Adrenal gland (tissue), 12 donors: ENCODE measurements around the gene MEGF11. TPM values are rescaled to one million over a fixed set of nuclear protein-coding genes. Genes with fewer than 3 reads are reported as not detected.

Experiments used
- DNase-seq, 7 donors: peaks; one replicate each; pipeline ENCODE4 v3.0.0-alpha.2; 2019 to 2020
- H3K27ac ChIP-seq, 5 donors: fragments of 200-600 bp; sonication (generic) in 4 of 5; 1 replicate in 3 of 5; 2 replicates in 2 of 5; pipeline versions ENCODE4 v1.5.1 to v1.8.0; 2016 to 2020; ENCODE audit warnings: mild to moderate bottlenecking in 1 of 5
- H3K27me3 ChIP-seq: fragments of 200-600 bp; 2 replicates; pipeline ENCODE4 v1.8.0; 2021
- H3K36me3 ChIP-seq, 2 donors: fragments of 200-600 bp; replicated peaks in 1 of 2; 1 replicate in 1 of 2; 2 replicates in 1 of 2; pipeline versions ENCODE4 v1.5.1 to v1.8.0; 2018 to 2022
- H3K4me1 ChIP-seq, 2 donors: fragments of 200-600 bp; replicated peaks in 1 of 2; 1 replicate in 1 of 2; 2 replicates in 1 of 2; pipeline versions ENCODE4 v1.5.1 to v1.8.0; 2018 to 2021
- H3K4me3 ChIP-seq, 4 donors: fragments of 200-600 bp; sonication (generic) in 3 of 4; one replicate each; pipeline ENCODE4 v1.5.1; 2016 to 2018
- H3K9me3 ChIP-seq, 3 donors: fragments of 200-600 bp; sonication (generic) in 1 of 3; replicated peaks in 1 of 3; 1 replicate in 2 of 3; 2 replicates in 1 of 3; pipeline versions ENCODE4 v1.5.1 to v1.8.0; 2016 to 2021
- CTCF ChIP-seq, 6 experiments: fragments of 450-650 bp in 4 of 6; fragments of 200-600 bp in 2 of 6; sonication (generic) in 1 of 6; IDR thresholded peaks; 1 replicate in 5 of 6; 2 replicates in 1 of 6; pipeline versions ENCODE4 v1.5.1 to v1.8.0; 2016 to 2021; ENCODE audit warnings: antibody characterized with exemption in 6 of 6, mild to moderate bottlenecking in 2 of 6, moderate library complexity in 1 of 6
- POLR2A ChIP-seq, 2 donors: fragments of 450-650 bp; IDR thresholded peaks; one replicate each; pipeline ENCODE4 v1.6.1; 2017; ENCODE audit warnings: antibody characterized with exemption in 2 of 2, mild to moderate bottlenecking in 2 of 2, moderate library complexity in 1 of 2
- WGBS, 4 donors: extraction: QIAGEN DNeasy Blood & Tissue Kit in 2 of 4; methylation state at CpG; one replicate each; pipeline versions ENCODE4 v1.1.5 to v1.1.7; 2013 to 2017; 5-methylcytosine and 5-hydroxymethylcytosine counted together
- intact Hi-C, 2 donors: fragments of 100-400 bp; cut with DNase I; formaldehyde crosslinking; loops; one replicate each; pipeline versions ENCODE4 v1.14.1 to v1.15.0; 2022 to 2023
- polyA plus RNA-seq, 3 donors: library from polyadenylated mRNA; stranded (reverse); fragments of 200-250 nt in 2 of 3; fragments of 350-450 nt in 1 of 3; fragmentation: Illumina TruSeq in 1 of 3; extraction: RNeasy Lipid Tissue Mini Kit (QIAGEN cat#74804) in 1 of 3; gene quantifications; one replicate each; pipeline ENCODE4 v1.2.3, GENCODE V29; 2013 to 2014
- total RNA-seq, 9 donors: library from RNA; depleted of rRNA in 4 of 9; stranded (reverse); fragments of >200 nt in 4 of 9; fragments of 120-200 nt in 1 of 9; fragmentation: NEBNext Ultra II Directional in 1 of 9; extraction: Animal tissue kit (Norgen Biotek cat#: 25700) in 1 of 9; gene quantifications; one replicate each; pipeline versions ENCODE4 v1.1.0 to v1.2.4, GENCODE V29; 2013 to 2023
- donor health status: healthy with polysubstance abuse.
- donor health status: Bipolar disorder and iron deficiency.
- donor health status: DM: yes; HTN: yes; CAD: no.
- donor health status: DM: no; HTN: no; CAD: no.
- donor health status: DM: no; HTN: no; CAD: no.
- donor health status: DM: yes; HTN: yes; CAD: no.

Gene MEGF11
- total and polyA plus RNA-seq, 12 donors = 0.04 to 0.98 (median 0.14) TPM; not detected in 5

GRCh38 chr15:66027268-66027805 is 226.2 kb downstream of the MEGF11 start:
- H3K27me3 ChIP-seq = no peaks in the 10 kb centered on the region
- no peaks in the 10 kb centered on the region for H3K36me3 ChIP-seq
- intact Hi-C loops = no loop called here
- H3K4me3 ChIP-seq = no peak overlapping the region
- no peaks in the 10 kb centered on the region for H3K9me3 ChIP-seq
- 59 to 72% (median 61%) methylated on average over 5 of the region's 5 CpGs for WGBS, 4 donors
- no peaks in the 10 kb centered on the region for H3K4me1 ChIP-seq
- DNase-seq = no peak
- no peak overlapping the region for H3K27ac ChIP-seq
- TF ChIP-seq CTCF (IDR thresholded peaks at IDR 0.05) (no peak), POLR2A (IDR thresholded peaks at IDR 0.05) (no peak)

GRCh38 chr15:66025972-66026371 is 227.6 kb downstream of the MEGF11 start:
- TF ChIP-seq POLR2A (IDR thresholded peaks at IDR 0.05) = no peak
- TF ChIP-seq CTCF (IDR thresholded peaks at IDR 0.05) = no peak
- intact Hi-C loops = no loop called here
- H3K4me3 ChIP-seq = no peak overlapping the region
- 69 to 71% (median 70%) methylated on average over 4 to 7 of the region's 7 CpGs for WGBS, 4 donors
- H3K9me3 ChIP-seq = no peaks in the 10 kb centered on the region
- H3K36me3 ChIP-seq = no peaks in the 10 kb centered on the region
- no peak overlapping the region for H3K27ac ChIP-seq
- no peaks in the 10 kb centered on the region for H3K4me1 ChIP-seq
- DNase-seq = no peak
- H3K27me3 ChIP-seq = no peaks in the 10 kb centered on the region

- WGBS, 4 donors = 12 to 24% (median 19%) methylated on average over 3 to 4 of the region's 4 CpGs
- intact Hi-C loops = no loop called here
- TF ChIP-seq POLR2A (IDR thresholded peaks at IDR 0.05) = no peak
- no peak for TF ChIP-seq CTCF (IDR thresholded peaks at IDR 0.05)
- peak in 4 of 7 donors; percentile 16 to 33 (median 20) for DNase-seq
- no peaks in the 10 kb centered on the region for H3K36me3 ChIP-seq
- no peaks in the 10 kb centered on the region for H3K4me1 ChIP-seq
- H3K4me3 ChIP-seq = no peak overlapping the region
- H3K27me3 ChIP-seq = no peaks in the 10 kb centered on the region
- H3K9me3 ChIP-seq = no peaks in the 10 kb centered on the region
- H3K27ac ChIP-seq = no peak overlapping the region
Measured at GRCh38 chr15:66025015-66025452, 228.5 kb downstream of the MEGF11 start.

- WGBS, 4 donors = 88 to 91% (median 90%) methylated on average over 4 of the region's 4 CpGs
- no peaks in the 10 kb centered on the region for H3K4me1 ChIP-seq
- no peaks in the 10 kb centered on the region for H3K36me3 ChIP-seq
- H3K9me3 ChIP-seq = no peaks in the 10 kb centered on the region
- no peak overlapping the region for H3K27ac ChIP-seq
- TF ChIP-seq CTCF (IDR thresholded peaks at IDR 0.05) = no peak
- TF ChIP-seq POLR2A (IDR thresholded peaks at IDR 0.05) = no peak
- no peaks in the 10 kb centered on the region for H3K27me3 ChIP-seq
- intact Hi-C loops = no loop called here
- H3K4me3 ChIP-seq = no peak overlapping the region
- DNase-seq = no peak
Measured at GRCh38 chr15:66024116-66024515, 229.4 kb downstream of the MEGF11 start.
